Measurements from ENCODE around the gene ERI3. TPM values are rescaled to one million over a fixed set of nuclear protein-coding genes. Genes with fewer than 3 reads are reported as not detected.

The ERI3 gene
- total and polyA plus RNA-seq, 2 of the 13 experiments (the other 11 are each of a cell fraction or from before 2014, with no cell fraction given): 35.6 to 35.9 TPM

DNA sequence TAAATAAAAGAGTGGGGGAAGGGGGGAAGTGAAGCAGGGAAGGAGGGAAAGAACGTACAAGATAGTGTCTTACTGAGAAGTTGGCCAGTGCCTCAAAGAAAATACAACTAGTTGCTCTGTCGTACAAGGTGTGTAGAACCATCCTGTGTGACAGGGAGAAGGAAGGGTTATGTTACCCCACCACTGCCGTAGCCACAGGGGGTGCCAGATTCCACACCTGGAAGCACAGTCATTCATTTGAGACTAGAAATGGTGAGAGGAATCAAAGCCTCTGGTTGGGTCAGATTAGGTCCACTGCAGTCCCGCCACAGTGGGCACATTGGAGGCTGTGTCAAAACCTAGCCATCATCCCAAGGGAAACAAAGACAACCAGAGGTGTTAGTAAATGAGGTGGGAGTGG lies 2.7 kb upstream of the ERI3 start:
- TF ChIP-seq LCORL (IDR thresholded peaks at IDR 0.05) (no peak), LCORL (CRISPR knock-in tag; IDR thresholded peaks at IDR 0.05) (no peak)
- TF ChIP-seq, protein P1, sequence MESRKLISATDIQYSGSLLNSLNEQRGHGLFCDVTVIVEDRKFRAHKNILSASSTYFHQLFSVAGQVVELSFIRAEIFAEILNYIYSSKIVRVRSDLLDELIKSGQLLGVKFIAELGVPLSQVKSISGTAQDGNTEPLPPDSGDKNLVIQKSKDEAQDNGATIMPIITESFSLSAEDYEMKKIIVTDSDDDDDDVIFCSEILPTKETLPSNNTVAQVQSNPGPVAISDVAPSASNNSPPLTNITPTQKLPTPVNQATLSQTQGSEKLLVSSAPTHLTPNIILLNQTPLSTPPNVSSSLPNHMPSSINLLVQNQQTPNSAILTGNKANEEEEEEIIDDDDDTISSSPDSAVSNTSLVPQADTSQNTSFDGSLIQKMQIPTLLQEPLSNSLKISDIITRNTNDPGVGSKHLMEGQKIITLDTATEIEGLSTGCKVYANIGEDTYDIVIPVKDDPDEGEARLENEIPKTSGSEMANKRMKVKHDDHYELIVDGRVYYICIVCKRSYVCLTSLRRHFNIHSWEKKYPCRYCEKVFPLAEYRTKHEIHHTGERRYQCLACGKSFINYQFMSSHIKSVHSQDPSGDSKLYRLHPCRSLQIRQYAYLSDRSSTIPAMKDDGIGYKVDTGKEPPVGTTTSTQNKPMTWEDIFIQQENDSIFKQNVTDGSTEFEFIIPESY (CRISPR knock-in tag; IDR thresholded peaks at IDR 0.05): peak; percentile 55; the same call in 1 of the 2 replicates
- CTCF ChIA-PET (ENCODE audit: low intra/inter-chr PET ratio, low total read pairs): no interaction called here
- H2AFZ ChIP-seq (ENCODE audit: low read length): no peak overlapping the region
- intact Hi-C loops (cut with micrococcal nuclease; ENCODE audit: unreplicated experiment) (no loop called here), in situ Hi-C loops (cut with HindIII; ENCODE audit: extremely low pct_ligation_motif_present, low pct_unique_long_range_greater_than_20kb) (no loop called here)
- FAIRE-seq (no peak), ATAC-seq (no peak), DNase-seq (ENCODE audit: low spot score) (no peak)
- no peaks in the 10 kb centered on the region for H4K20me1 ChIP-seq (ENCODE audit: insufficient read depth, low read length)
- peaks cover 4% of the 10 kb centered on the region for H3K79me2 ChIP-seq (ENCODE audit: insufficient read depth, low read length)
- no peak overlapping the region for H3K27ac ChIP-seq (ENCODE audit: extremely low read length, insufficient read depth, low read length)
- BruUV-seq (replicated peaks): no TSS peak
- no peaks in the 10 kb centered on the region for H3K36me3 ChIP-seq (replicated peaks in 1 of 2; ENCODE audit: control insufficient read depth in 1 of 2, insufficient read depth in 2 of 2, low read length in 2 of 2)
- no peaks in the 10 kb centered on the region for H3K9me3 ChIP-seq (ENCODE audit: low read length)
- WGBS (ENCODE audit: low lambda C conversion rate): 42% methylated on average over 4 of the region's 4 CpGs
- peaks cover 28% of the 10 kb centered on the region for H3K4me1 ChIP-seq (ENCODE audit: insufficient read depth, low read length)
- peaks cover 0 to 4% of the 10 kb centered on the region in 2 experiments; a peak in 2 of 5 replicates for H3K27me3 ChIP-seq (ENCODE audit: control insufficient read depth in 1 of 2, insufficient read depth in 2 of 2, low read length in 2 of 2)
- POLR2A ChIA-PET: no interaction called here
- no peak overlapping the region for H3K4me3 ChIP-seq (replicated peaks in 1 of 3; ENCODE audit: insufficient read depth in 1 of 3, low read depth in 2 of 3, low read length in 3 of 3)
- no peak overlapping the region for H3K9ac ChIP-seq (ENCODE audit: insufficient read depth, low read depth, low read length)
- H3K4me2 ChIP-seq (ENCODE audit: low read depth, low read length): no peak overlapping the region

DNA sequence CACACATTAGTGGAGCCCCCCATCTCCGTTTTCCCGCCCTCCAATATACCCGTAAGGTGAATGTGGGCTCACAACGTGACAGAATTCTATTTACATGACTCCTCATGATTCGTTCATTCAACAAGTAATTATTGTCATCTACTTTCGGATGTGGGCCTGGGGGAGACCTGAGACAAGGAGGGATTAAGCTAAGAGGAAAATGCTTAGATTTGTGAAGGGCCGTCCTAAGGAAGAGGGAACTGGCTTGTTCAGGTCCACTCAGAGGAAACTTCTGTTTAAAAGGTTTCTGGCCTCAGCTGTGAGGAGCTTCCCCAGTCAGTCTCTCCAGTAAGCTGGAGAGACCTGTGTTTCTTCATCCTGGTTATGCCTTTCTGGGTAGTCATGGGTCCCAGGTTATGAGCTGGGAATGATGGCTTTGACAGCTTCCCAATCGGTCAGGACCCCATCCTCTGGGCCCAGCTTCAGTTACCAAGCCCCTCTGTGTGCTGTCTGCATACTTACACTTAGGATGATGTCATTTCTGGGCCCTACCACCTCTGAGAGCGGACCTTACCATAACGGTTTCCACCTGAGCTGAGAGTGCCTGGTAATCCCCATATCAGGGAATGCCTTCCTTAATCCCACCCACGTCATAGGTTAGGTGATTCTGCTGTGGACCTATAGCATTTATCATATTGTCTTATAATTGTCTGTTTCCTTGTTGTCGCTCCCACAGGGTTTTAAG lies 687 bp upstream of the ERI3 start:
- POLR2A ChIA-PET: interaction anchor here (1.4 kb wide), 1 partner anchor 28 kb away, joined by 3 read pairs; no protein-coding TSS in a partner anchor
- H3K9ac ChIP-seq (ENCODE audit: insufficient read depth, low read depth, low read length): peak overlapping the region; percentile 66
- peak overlapping the region; percentile 97 for H3K4me2 ChIP-seq (ENCODE audit: low read depth, low read length)
- H3K27me3 ChIP-seq (ENCODE audit: control insufficient read depth in 1 of 2, insufficient read depth in 2 of 2, low read length in 2 of 2): peaks cover 0 to 3% of the 10 kb centered on the region in 2 experiments; a peak in 1 of 5 replicates
- CTCF ChIA-PET (ENCODE audit: low intra/inter-chr PET ratio, low total read pairs): interaction anchor here (1.2 kb wide), 1 partner anchor 28 kb away, joined by 3 read pairs; no protein-coding TSS in a partner anchor
- H3K36me3 ChIP-seq (replicated peaks in 1 of 2; ENCODE audit: control insufficient read depth in 1 of 2, insufficient read depth in 2 of 2, low read length in 2 of 2): no peaks in the 10 kb centered on the region
- H3K4me1 ChIP-seq (ENCODE audit: insufficient read depth, low read length): peaks cover 36% of the 10 kb centered on the region
- H3K79me2 ChIP-seq (ENCODE audit: insufficient read depth, low read length): peaks cover 4% of the 10 kb centered on the region
- peak overlapping the region; percentile 55 to 89 (median 82) for H3K4me3 ChIP-seq (replicated peaks in 1 of 3; ENCODE audit: insufficient read depth in 1 of 3, low read depth in 2 of 3, low read length in 3 of 3)
- BruUV-seq (replicated peaks): no TSS peak
- H2AFZ ChIP-seq (ENCODE audit: low read length): peak overlapping the region; percentile 99
- peak; percentile 22 for ATAC-seq
- intact Hi-C loops (cut with micrococcal nuclease; ENCODE audit: unreplicated experiment) (no loop called here), in situ Hi-C loops (cut with HindIII; ENCODE audit: extremely low pct_ligation_motif_present, low pct_unique_long_range_greater_than_20kb) (no loop called here)
- H4K20me1 ChIP-seq (ENCODE audit: insufficient read depth, low read length): no peaks in the 10 kb centered on the region
- no peak for FAIRE-seq
- H3K9me3 ChIP-seq (ENCODE audit: low read length): no peaks in the 10 kb centered on the region
- no peak for DNase-seq (ENCODE audit: low spot score)
- WGBS (ENCODE audit: low lambda C conversion rate): 20% methylated on average over 12 of the region's 12 CpGs
- no peak overlapping the region for H3K27ac ChIP-seq (ENCODE audit: extremely low read length, insufficient read depth, low read length)
- TF ChIP-seq ZSCAN29 (CRISPR knock-in tag; conservative IDR thresholded peaks at IDR 0.05): no peak
- TF ChIP-seq HNF4G (IDR thresholded peaks at IDR 0.05; ENCODE audit: borderline replicate concordance, low read depth, low read length): no peak
- no peak for TF ChIP-seq HNF4G (CRISPR knock-in tag; IDR thresholded peaks at IDR 0.05; ENCODE audit: borderline replicate concordance, low read depth)
- 0 out of 2 replicates have a peak, but pooled peaks have one; percentile 43 for TF ChIP-seq ZNF33B (CRISPR knock-in tag; IDR thresholded peaks at IDR 0.05)
- no peak for TF ChIP-seq CC2D1A (CRISPR knock-in tag; IDR thresholded peaks at IDR 0.05)
- no peak for TF ChIP-seq ZNF775 (CRISPR knock-in tag; IDR thresholded peaks at IDR 0.05; ENCODE audit: borderline replicate concordance)
- TF ChIP-seq RFX3 (CRISPR knock-in tag; IDR thresholded peaks at IDR 0.05): no peak
- 0 out of 2 replicates have a peak, but pooled peaks have one; percentile 8 for TF ChIP-seq CREM (IDR thresholded peaks at IDR 0.05)
- TF ChIP-seq CREM (CRISPR knock-in tag; IDR thresholded peaks at IDR 0.05): no peak
- no peak for TF ChIP-seq LCORL (IDR thresholded peaks at IDR 0.05)
- peak; percentile 28; the same call in 1 of the 2 replicates for TF ChIP-seq LCORL (CRISPR knock-in tag; IDR thresholded peaks at IDR 0.05)
